H9 (cell line): ENCODE results near the gene GRID2. TPM values are rescaled to one million over a fixed set of nuclear protein-coding genes. Genes with fewer than 3 reads are reported as not detected.

Experiments used
- DNase-seq: peaks from one replicate; pipeline ENCODE4 v3.0.0-alpha.2; 2017
- H2AFZ ChIP-seq: one replicate; pipeline ENCODE4 v1.6.1; 2013; ENCODE audit warnings: mild to moderate bottlenecking, low read length, control low read depth, moderate library complexity
- H2AK5ac ChIP-seq: 2 replicates; pipeline ENCODE4 v1.6.1; 2013; ENCODE audit warnings: low read length, control low read depth, mixed read lengths; ENCODE audit not compliant: insufficient read length
- H2BK120ac ChIP-seq: one replicate; pipeline ENCODE4 v1.6.1; 2013; ENCODE audit warnings: low read depth, mild to moderate bottlenecking, low read length, control low read depth, inconsistent platforms; ENCODE audit not compliant: poor library complexity, severe bottlenecking
- H2BK12ac ChIP-seq: 2 replicates; pipeline ENCODE4 v1.6.1; 2013; ENCODE audit warnings: low read length, control low read depth, mixed read lengths, low read depth; ENCODE audit not compliant: insufficient read length
- H2BK15ac ChIP-seq: 2 replicates; pipeline ENCODE4 v1.6.1; 2013; ENCODE audit warnings: low read depth, low read length, control low read depth
- H2BK20ac ChIP-seq: one replicate; pipeline ENCODE4 v1.6.1; 2013; ENCODE audit warnings: low read depth, mild to moderate bottlenecking, low read length, control low read depth, inconsistent platforms; ENCODE audit not compliant: poor library complexity, severe bottlenecking
- H2BK5ac ChIP-seq: 2 replicates; pipeline ENCODE4 v1.6.1; 2013; ENCODE audit warnings: low read length, control low read depth, mixed read lengths; ENCODE audit not compliant: insufficient read length
- H3K14ac ChIP-seq: 2 replicates; pipeline ENCODE4 v1.6.1; 2013; ENCODE audit warnings: low read length, control low read depth; ENCODE audit not compliant: insufficient read depth
- H3K18ac ChIP-seq: 2 replicates; pipeline ENCODE4 v1.6.1; 2013; ENCODE audit warnings: low read depth, mild to moderate bottlenecking, mixed read lengths, low read length, control low read depth; ENCODE audit not compliant: insufficient read length
- H3K23ac ChIP-seq: 2 replicates; pipeline ENCODE4 v1.6.1; 2013; ENCODE audit warnings: low read length, control low read depth, mixed read lengths, low read depth; ENCODE audit not compliant: insufficient read length
- H3K23me2 ChIP-seq: 2 replicates; pipeline ENCODE4 v1.6.1; 2013; ENCODE audit warnings: low read depth, mild to moderate bottlenecking, mixed read lengths, low read length, control low read depth; ENCODE audit not compliant: insufficient read length, poor library complexity, severe bottlenecking
- H3K27ac ChIP-seq: 2 replicates; pipeline ENCODE4 v1.5.1; 2013; ENCODE audit warnings: low read length, control low read depth, mixed read lengths, low read depth; ENCODE audit not compliant: insufficient read length
- H3K27me3 ChIP-seq: 2 replicates; pipeline ENCODE4 v1.6.1; 2013; ENCODE audit warnings: low read length, control low read depth, inconsistent platforms; ENCODE audit not compliant: insufficient read depth
- H3K4ac ChIP-seq: 2 replicates; pipeline ENCODE4 v1.6.1; 2013; ENCODE audit warnings: low read depth, mild to moderate bottlenecking, control low read depth, inconsistent platforms, low read length, moderate library complexity
- H3K4me1 ChIP-seq: 2 replicates; pipeline ENCODE4 v1.6.1; 2013; ENCODE audit warnings: low read length, control low read depth, inconsistent platforms; ENCODE audit not compliant: insufficient read depth
- H3K4me2 ChIP-seq: 2 replicates; pipeline ENCODE4 v1.6.1; 2013; ENCODE audit warnings: low read length, control low read depth, mixed read lengths; ENCODE audit not compliant: insufficient read length, insufficient read depth
- H3K56ac ChIP-seq: 2 replicates; pipeline ENCODE4 v1.6.1; 2013; ENCODE audit warnings: low read depth, mild to moderate bottlenecking, mixed read lengths, low read length, control low read depth; ENCODE audit not compliant: insufficient read length
- H3K79me1 ChIP-seq: 2 replicates; pipeline ENCODE4 v1.6.1; 2013; ENCODE audit warnings: low read depth, mild to moderate bottlenecking, moderate library complexity, low read length, control low read depth, inconsistent platforms; ENCODE audit not compliant: insufficient read depth, poor library complexity, severe bottlenecking
- H3K79me2 ChIP-seq: 2 replicates; pipeline ENCODE4 v1.6.1; 2013; ENCODE audit warnings: low read length, control low read depth, inconsistent platforms; ENCODE audit not compliant: insufficient read depth
- H3K9ac ChIP-seq: 2 replicates; pipeline ENCODE4 v1.6.1; 2013; ENCODE audit warnings: low read length, control low read depth, mixed read lengths; ENCODE audit not compliant: insufficient read length; ENCODE audit errors: extremely low read depth
- H3K9me3 ChIP-seq: one replicate; pipeline ENCODE4 v1.6.1; 2013; ENCODE audit warnings: low read depth, low read length, inconsistent platforms; ENCODE audit not compliant: control insufficient read depth
- H3T11ph ChIP-seq: one replicate; pipeline ENCODE4 v1.6.1; 2013; ENCODE audit warnings: mild to moderate bottlenecking, low read length, control low read depth, inconsistent platforms
- H4K20me1 ChIP-seq: one replicate; pipeline ENCODE4 v1.6.1; 2013; ENCODE audit not compliant: control insufficient read depth, insufficient read length, insufficient read depth
- H4K5ac ChIP-seq: 2 replicates; pipeline ENCODE4 v1.6.1; 2013; ENCODE audit warnings: low read depth, mild to moderate bottlenecking, mixed read lengths, low read length, control low read depth; ENCODE audit not compliant: insufficient read length
- H4K8ac ChIP-seq: replicated peaks from 2 replicates; pipeline ENCODE4 v1.6.1; 2013; ENCODE audit warnings: low read length, control low read depth, mixed read lengths, low read depth; ENCODE audit not compliant: insufficient read length
- H4K91ac ChIP-seq: 2 replicates; pipeline ENCODE4 v1.6.1; 2013; ENCODE audit warnings: low read depth, mild to moderate bottlenecking, moderate library complexity, mixed read lengths, low read length, control low read depth; ENCODE audit not compliant: insufficient read length
- H3K27ac Mint-ChIP-seq, 3 experiments: 2 replicates in 2 of 3; 3 replicates in 1 of 3; pipeline ENCODE4 v1.8.0; 2020 to 2021; ENCODE audit warnings: mixed read lengths in 3 of 3, mild to moderate bottlenecking in 1 of 3, moderate library complexity in 1 of 3
- H3K27me3 Mint-ChIP-seq: 2 replicates; pipeline ENCODE4 v1.8.0; 2021; ENCODE audit warnings: low read depth, mild to moderate bottlenecking, moderate library complexity, mixed read lengths
- H3K36me3 Mint-ChIP-seq, 3 experiments: 2 replicates in 2 of 3; 3 replicates in 1 of 3; pipeline ENCODE4 v1.8.0; 2020 to 2021; ENCODE audit warnings: low read depth in 3 of 3, mixed read lengths in 3 of 3; ENCODE audit not compliant: insufficient read depth in 1 of 3
- H3K4me1 Mint-ChIP-seq, 2 experiments: 2 replicates each; pipeline ENCODE4 v1.8.0; 2020; ENCODE audit warnings: mixed read lengths in 2 of 2
- H3K4me3 Mint-ChIP-seq, 2 experiments: 2 replicates in 1 of 2; 3 replicates in 1 of 2; pipeline ENCODE4 v1.8.0; 2020 to 2021; ENCODE audit warnings: mild to moderate bottlenecking in 2 of 2, mixed read lengths in 2 of 2, moderate library complexity in 1 of 2
- H3K9me3 Mint-ChIP-seq, 2 experiments: 2 replicates in 1 of 2; 3 replicates in 1 of 2; pipeline ENCODE4 v1.8.0; 2020; ENCODE audit warnings: mild to moderate bottlenecking in 2 of 2, mixed read lengths in 2 of 2, moderate library complexity in 1 of 2
- WGBS: extraction: QIAGEN DNeasy Blood & Tissue Kit; methylation state at CpG from one replicate; pipeline ENCODE4 v1.1.7; 2013; ENCODE audit warnings: missing lambda C conversion rate, low lambda C conversion rate, mixed read lengths; ENCODE audit not compliant: insufficient read length; ENCODE audit errors: extremely low coverage; 5-methylcytosine and 5-hydroxymethylcytosine counted together
- total RNA-seq: library from RNA; stranded (reverse); gene quantifications from 2 replicates; pipeline ENCODE4 v1.2.1, GENCODE V29; 2021
- TF ChIP-seq, protein P1 (sequence below): fragments of 200-600 bp; sonication (generic); conservative IDR thresholded peaks from 3 replicates; pipeline ENCODE4 v1.8.0; 2021; ENCODE audit warnings: antibody characterized with exemption, mild to moderate bottlenecking

Gene GRID2
- total RNA-seq, 1 experiment from 2014 or later, result 21.8 TPM

DNA sequence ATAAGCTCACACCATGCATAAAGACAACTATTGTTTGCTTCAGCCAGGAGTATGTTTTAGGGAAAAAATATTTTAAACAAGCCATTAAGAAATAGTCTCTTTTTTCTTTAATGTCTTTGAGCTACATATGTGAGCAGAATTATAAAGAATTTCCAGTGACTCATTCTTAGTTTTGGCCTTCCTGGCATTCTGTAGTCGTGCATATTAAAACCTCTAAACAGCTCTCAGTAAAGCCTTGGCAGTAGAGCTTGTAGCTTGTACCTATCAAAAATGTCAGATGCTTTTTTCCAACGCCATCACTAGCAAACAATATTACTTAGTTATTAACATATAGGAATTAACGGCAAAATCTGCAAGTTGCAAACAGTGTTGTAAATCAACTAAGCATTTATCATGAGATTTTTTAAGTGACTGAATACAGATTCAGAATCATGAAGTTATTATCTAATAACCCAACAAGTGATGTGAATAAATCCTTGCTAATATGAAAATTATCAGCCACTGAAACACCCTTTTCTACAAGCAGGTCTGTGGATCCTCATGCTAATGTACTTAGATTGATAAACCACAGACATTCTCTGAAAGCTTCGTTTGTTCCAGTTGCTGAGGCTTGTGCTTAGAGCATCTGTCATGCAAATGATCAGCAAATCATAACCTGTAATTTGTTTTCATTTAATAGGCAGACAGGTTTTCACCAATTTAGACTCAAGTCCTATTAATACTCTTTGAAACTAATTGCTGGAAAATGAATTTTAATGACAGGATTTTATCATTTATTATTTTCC, 1112.8 kb downstream of the GRID2 start:
- Histone ChIP-seq H3T11ph (no peak overlapping the region), H4K91ac (no peak overlapping the region), H3K18ac (no peak overlapping the region), H3K27ac (no peak overlapping the region), H3K79me2 (no peaks in the 10 kb centered on the region), H3K4ac (no peak overlapping the region), H3K23me2 (no peaks in the 10 kb centered on the region), H3K27me3 (no peaks in the 10 kb centered on the region), H2BK5ac (no peak overlapping the region), H3K4me2 (no peak overlapping the region), H2AK5ac (no peak overlapping the region), H3K4me1 (no peaks in the 10 kb centered on the region), H2BK12ac (no peak overlapping the region), H2AFZ (no peak overlapping the region), H4K20me1 (no peaks in the 10 kb centered on the region), H4K8ac (no peak overlapping the region), H3K56ac (no peak overlapping the region), H2BK20ac (no peak overlapping the region), H2BK120ac (no peak overlapping the region), H2BK15ac (no peak overlapping the region), H3K14ac (no peak overlapping the region), H3K9ac (no peak overlapping the region), H3K9me3 (no peaks in the 10 kb centered on the region), H3K23ac (no peak overlapping the region), H3K79me1 (no peaks in the 10 kb centered on the region), H4K5ac (no peak overlapping the region)
- Mint-ChIP-seq H3K4me3 (no peak overlapping the region), H3K27ac (no peak overlapping the region), H3K36me3 (no peaks in the 10 kb centered on the region), H3K4me1 (peaks cover 0 to 8% of the 10 kb centered on the region in 2 experiments; a peak in 2 of 4 replicates), H3K9me3 (no peaks in the 10 kb centered on the region), H3K27me3 (peaks cover 17% of the 10 kb centered on the region)
- DNase-seq, result no peak
- WGBS, result no CpG with 5 or more reads among the region's 4 CpGs
- TF ChIP-seq, protein P1, sequence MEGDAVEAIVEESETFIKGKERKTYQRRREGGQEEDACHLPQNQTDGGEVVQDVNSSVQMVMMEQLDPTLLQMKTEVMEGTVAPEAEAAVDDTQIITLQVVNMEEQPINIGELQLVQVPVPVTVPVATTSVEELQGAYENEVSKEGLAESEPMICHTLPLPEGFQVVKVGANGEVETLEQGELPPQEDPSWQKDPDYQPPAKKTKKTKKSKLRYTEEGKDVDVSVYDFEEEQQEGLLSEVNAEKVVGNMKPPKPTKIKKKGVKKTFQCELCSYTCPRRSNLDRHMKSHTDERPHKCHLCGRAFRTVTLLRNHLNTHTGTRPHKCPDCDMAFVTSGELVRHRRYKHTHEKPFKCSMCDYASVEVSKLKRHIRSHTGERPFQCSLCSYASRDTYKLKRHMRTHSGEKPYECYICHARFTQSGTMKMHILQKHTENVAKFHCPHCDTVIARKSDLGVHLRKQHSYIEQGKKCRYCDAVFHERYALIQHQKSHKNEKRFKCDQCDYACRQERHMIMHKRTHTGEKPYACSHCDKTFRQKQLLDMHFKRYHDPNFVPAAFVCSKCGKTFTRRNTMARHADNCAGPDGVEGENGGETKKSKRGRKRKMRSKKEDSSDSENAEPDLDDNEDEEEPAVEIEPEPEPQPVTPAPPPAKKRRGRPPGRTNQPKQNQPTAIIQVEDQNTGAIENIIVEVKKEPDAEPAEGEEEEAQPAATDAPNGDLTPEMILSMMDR, result no peak
